SU-DHL-6 (cell line): ENCODE results near the gene TRIM24.

Source experiments
- H2AFZ ChIP-seq: fragments of 200-600 bp; sonication (generic); 2 replicates; pipeline ENCODE4 v1.6.1; 2014; ENCODE audit warnings: low read depth, mild to moderate bottlenecking, moderate library complexity, mixed read lengths, antibody characterized with exemption, low read length; ENCODE audit not compliant: severe bottlenecking
- H3F3A ChIP-seq: fragments of 200-600 bp; shearing (Covaris generic); 2 replicates; pipeline ENCODE4 v1.6.0; 2016; ENCODE audit warnings: antibody characterized with exemption, mild to moderate bottlenecking; ENCODE audit not compliant: insufficient read depth
- H3K27ac ChIP-seq: fragments of 200-600 bp; sonication (generic); 2 replicates; pipeline ENCODE4 v1.5.1; 2016; ENCODE audit warnings: low read depth, mild to moderate bottlenecking, low read length, moderate library complexity, mixed read lengths
- H3K27me3 ChIP-seq: fragments of 200-600 bp; sonication (generic), shearing (Covaris generic); 2 replicates; pipeline ENCODE4 v1.6.0; 2014; ENCODE audit warnings: mild to moderate bottlenecking, low read length
- H3K36me3 ChIP-seq: fragments of 200-600 bp; sonication (generic); 2 replicates; pipeline ENCODE4 v1.6.1; 2014; ENCODE audit warnings: mild to moderate bottlenecking, low read length, mixed read lengths
- H3K4me2 ChIP-seq: fragments of 300-600, 200-600 bp; shearing (Covaris generic), sonication (generic); 2 replicates; pipeline ENCODE4 v1.6.0; 2014; ENCODE audit warnings: low read length, low read depth, mild to moderate bottlenecking; ENCODE audit not compliant: poor library complexity, severe bottlenecking
- H3K4me3 ChIP-seq: fragments of 200-600 bp; sonication (generic); 2 replicates; pipeline ENCODE4 v1.5.1; 2014; ENCODE audit warnings: antibody characterized with exemption, low read length, mild to moderate bottlenecking, mixed read lengths; ENCODE audit not compliant: insufficient read depth, poor library complexity, severe bottlenecking
- H3K79me2 ChIP-seq: fragments of 200-600 bp; sonication (generic); 2 replicates; pipeline ENCODE4 v1.6.1; 2014; ENCODE audit warnings: mild to moderate bottlenecking, low read length, moderate library complexity; ENCODE audit not compliant: insufficient read depth
- H3K9ac ChIP-seq: fragments of 200-600 bp; sonication (generic); 2 replicates; pipeline ENCODE4 v1.7.0; 2014; ENCODE audit warnings: mild to moderate bottlenecking, low read length
- H3K9me2 ChIP-seq: fragments of 200-600 bp; sonication (generic); replicated peaks from 2 replicates; pipeline ENCODE4 v1.6.1; 2014; ENCODE audit warnings: low read length; ENCODE audit not compliant: insufficient read depth
- H3K9me3 ChIP-seq: fragments of 200-600 bp; sonication (generic); 2 replicates; pipeline ENCODE4 v1.6.1; 2014; ENCODE audit warnings: low read length, mixed read lengths; ENCODE audit not compliant: insufficient read depth
- H4K20me1 ChIP-seq: fragments of 200-600 bp; sonication (generic); 2 replicates; pipeline ENCODE4 v1.6.1; 2014; ENCODE audit warnings: low read depth, mild to moderate bottlenecking, antibody characterized with exemption, low read length, moderate library complexity, mixed read lengths
- CTCF ChIP-seq: fragments of 200-600 bp; sonication (generic); IDR thresholded peaks from one replicate; pipeline ENCODE4 v1.5.1; 2017; ENCODE audit warnings: antibody characterized with exemption, mild to moderate bottlenecking, low read length, moderate library complexity; ENCODE audit not compliant: insufficient read depth, poor library complexity, severe bottlenecking
- EZH2phosphoT487 ChIP-seq: fragments of 200-600 bp; sonication (generic), shearing (Covaris generic); conservative IDR thresholded peaks from 2 replicates; pipeline ENCODE4 v1.6.1; 2018; ENCODE audit warnings: mild to moderate bottlenecking, antibody characterized with exemption, low read length, moderate library complexity, mixed read lengths

The TRIM24 gene

GRCh38 chr7:138579671-138580070, 119.6 kb downstream of the TRIM24 start:
- Histone ChIP-seq H3K9me2 (no peaks in the 10 kb centered on the region), H3K27me3 (no peaks in the 10 kb centered on the region), H3F3A (no peaks in the 10 kb centered on the region), H3K9ac (no peak overlapping the region), H2AFZ (no peak overlapping the region), H3K27ac (no peak overlapping the region), H3K9me3 (no peaks in the 10 kb centered on the region), H3K79me2 (no peaks in the 10 kb centered on the region), H3K4me3 (no peak overlapping the region), H4K20me1 (no peaks in the 10 kb centered on the region), H3K36me3 (peaks cover 59% of the 10 kb centered on the region), H3K4me2 (no peak overlapping the region)
- TF ChIP-seq EZH2phosphoT487 (no peak), CTCF (no peak)

GRCh38 chr7:138581065-138581464, 121.0 kb downstream of the TRIM24 start:
- Histone ChIP-seq H3K4me3 (no peak overlapping the region), H3K79me2 (no peaks in the 10 kb centered on the region), H3K36me3 (peaks cover 59% of the 10 kb centered on the region), H3K27me3 (no peaks in the 10 kb centered on the region), H3F3A (no peaks in the 10 kb centered on the region), H3K9me2 (no peaks in the 10 kb centered on the region), H4K20me1 (no peaks in the 10 kb centered on the region), H3K4me2 (no peak overlapping the region), H2AFZ (no peak overlapping the region), H3K27ac (no peak overlapping the region), H3K9ac (no peak overlapping the region), H3K9me3 (no peaks in the 10 kb centered on the region)
- TF ChIP-seq CTCF (no peak), EZH2phosphoT487 (no peak)

GRCh38 chr7:138584283-138584682, 124.2 kb downstream of the TRIM24 start:
- Histone ChIP-seq H3K4me3 (no peak overlapping the region), H3K27me3 (no peaks in the 10 kb centered on the region), H3K4me2 (no peak overlapping the region), H3K9me2 (no peaks in the 10 kb centered on the region), H3K79me2 (no peaks in the 10 kb centered on the region), H3K36me3 (peaks cover 34% of the 10 kb centered on the region), H3K9me3 (no peaks in the 10 kb centered on the region), H4K20me1 (no peaks in the 10 kb centered on the region), H3K27ac (no peak overlapping the region), H3F3A (no peaks in the 10 kb centered on the region), H3K9ac (no peak overlapping the region), H2AFZ (no peak overlapping the region)
- TF ChIP-seq EZH2phosphoT487 (no peak), CTCF (no peak)
